ENCODE measurements around the gene ABCA4. TPM values are rescaled to one million over a fixed set of nuclear protein-coding genes. Genes with fewer than 3 reads are reported as not detected.
"Not testable (repeated sequence)": the region's sequence is repeated elsewhere in the genome, so short reads cannot be mapped to it uniquely, and the experiment has no call there.

The ABCA4 gene
- total and polyA plus RNA-seq, 11 donors: 0.04 to 0.37 (median 0.16) TPM; not detected in 2

DNA sequence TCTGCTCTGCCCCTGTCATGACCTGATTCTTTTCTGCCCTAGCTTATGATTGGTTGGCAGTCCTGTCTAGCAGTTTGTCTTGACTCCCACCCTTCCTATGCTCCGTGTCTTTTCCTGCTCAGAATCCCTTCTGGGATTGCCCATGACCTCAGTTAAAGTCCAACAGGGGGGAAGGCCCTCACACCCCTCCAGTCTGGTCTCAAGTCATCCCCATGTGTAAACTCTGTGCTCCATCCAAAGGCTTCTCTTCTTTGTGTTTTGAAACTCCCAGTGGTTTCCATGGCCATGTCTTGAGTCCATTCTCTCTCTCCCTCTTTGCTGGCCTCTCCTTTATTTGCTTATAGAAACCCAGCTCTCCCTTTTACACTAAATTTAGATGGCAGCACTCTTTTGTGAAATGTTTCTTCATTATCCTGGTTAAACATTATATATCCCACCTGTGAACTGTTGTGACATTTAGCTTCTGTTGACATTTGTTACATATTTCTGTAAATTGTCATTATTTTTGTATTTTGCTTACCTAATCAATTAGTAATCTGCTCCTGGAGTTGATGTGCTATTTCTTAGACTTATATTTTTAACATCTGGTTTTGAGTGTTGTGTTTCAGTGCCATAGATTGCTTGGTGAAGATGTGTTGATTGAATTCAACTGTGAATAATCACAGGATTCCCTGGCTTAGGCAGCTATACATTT lies 162.8 kb downstream of the ABCA4 start:
- Histone ChIP-seq H3K4me1 (no peaks in the 10 kb centered on the region), H3K36me3 (no peaks in the 10 kb centered on the region), H3K9me3 (peaks cover 0 to 34% (median 14%) of the 10 kb centered on the region in 12 donors), H3K27ac (no peak overlapping the region), H3K4me3 (no peak overlapping the region), H3K27me3 (no peaks in the 10 kb centered on the region)
- no peak for DNase-seq
- no peak for ATAC-seq
- TF ChIP-seq CTCF (IDR thresholded peaks at IDR 0.05): no peak
- no peak for TF ChIP-seq POLR2A (IDR thresholded peaks at IDR 0.05)
- intact Hi-C loops (cut with DNase I): no loop called here
- WGBS, 4 donors: 38 to 58% (median 45%) methylated on average over 1 of the region's 1 CpG

DNA sequence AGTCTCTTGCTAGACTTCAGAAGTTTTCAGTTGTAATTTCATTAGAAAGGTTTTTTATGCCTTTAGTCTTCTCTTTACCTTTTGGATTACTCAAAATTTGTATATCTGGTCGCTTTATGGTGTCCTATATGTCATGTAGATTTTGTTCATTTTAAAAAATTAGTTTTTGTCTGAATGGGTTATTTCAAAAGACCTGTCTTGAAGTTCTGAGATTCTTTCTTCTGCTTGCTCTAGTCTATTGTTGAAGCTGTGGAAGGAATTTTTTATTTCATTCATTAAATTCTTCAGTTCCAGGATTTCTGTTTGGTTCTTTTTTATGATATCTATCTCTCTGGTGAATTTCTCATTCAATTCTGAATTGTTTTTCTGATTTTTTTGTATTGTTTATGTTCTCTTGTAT lies 165.2 kb downstream of the ABCA4 start:
- intact Hi-C loops (cut with DNase I): no loop called here
- peaks cover 0 to 51% (median 14%) of the 10 kb centered on the region in 12 donors for H3K9me3 ChIP-seq
- TF ChIP-seq POLR2A (IDR thresholded peaks at IDR 0.05) (no peak), CTCF (IDR thresholded peaks at IDR 0.05) (no peak)

GRCh38 chr1:93947002-93947686 lies 173.8 kb downstream of the ABCA4 start:
- ATAC-seq; intact Hi-C loops (cut with DNase I); H3K36me3 ChIP-seq; H3K4me3 ChIP-seq; H3K4me1 ChIP-seq; H3K27ac ChIP-seq; H3K27me3 ChIP-seq; DNase-seq: not testable (repeated sequence)
- WGBS, 4 donors: 74 to 85% (median 77%) methylated on average over 2 of the region's 2 CpGs
- peaks cover 0 to 15% (median 0%) of the 10 kb centered on the region in 12 donors for H3K9me3 ChIP-seq

More for the DNA sequence above, 165.2 kb downstream of the ABCA4 start:
- Histone ChIP-seq H3K4me1 (no peaks in the 10 kb centered on the region), H3K27me3 (no peaks in the 10 kb centered on the region), H3K27ac (no peak overlapping the region), H3K36me3 (no peaks in the 10 kb centered on the region), H3K4me3 (no peak overlapping the region)
- DNase-seq: no peak
- 45 to 76% (median 57%) methylated on average over 1 of the region's 1 CpG for WGBS, 4 donors
- no peak for ATAC-seq

Other genes with a start within 250 kb of the ABCA4 start
- 10 to 100 TPM; 17.7 to 47.6 (median 38.8) TPM for gene DNTTIP2, start 241.9 kb downstream of the ABCA4 start, total RNA-seq
- 10 to 100 TPM; 47.7 to 55.8 TPM for gene DNTTIP2, start 241.9 kb downstream of the ABCA4 start, polyA plus RNA-seq
- 10 to 100 TPM in 6 of 9 donors, 1 to 10 TPM in 3; 4.2 to 21.9 (median 12.5) TPM for gene GCLM, start 211.7 kb downstream of the ABCA4 start, total RNA-seq
- 1 to 10 TPM; 1.8 to 7.5 TPM for gene GCLM, start 211.7 kb downstream of the ABCA4 start, polyA plus RNA-seq
- 10 to 100 TPM; 21.9 to 35.7 (median 29.7) TPM for gene ARHGAP29, start 116.4 kb upstream of the ABCA4 start, total RNA-seq
- gene ARHGAP29, start 116.4 kb upstream of the ABCA4 start, polyA plus RNA-seq: 10 to 100 TPM; 11.0 to 12.5 TPM